Measurements from ENCODE around the gene DNAH14.
"Not testable (repeated sequence)": the region's sequence is repeated elsewhere in the genome, so short reads cannot be mapped to it uniquely, and the experiment has no call there.

DNA sequence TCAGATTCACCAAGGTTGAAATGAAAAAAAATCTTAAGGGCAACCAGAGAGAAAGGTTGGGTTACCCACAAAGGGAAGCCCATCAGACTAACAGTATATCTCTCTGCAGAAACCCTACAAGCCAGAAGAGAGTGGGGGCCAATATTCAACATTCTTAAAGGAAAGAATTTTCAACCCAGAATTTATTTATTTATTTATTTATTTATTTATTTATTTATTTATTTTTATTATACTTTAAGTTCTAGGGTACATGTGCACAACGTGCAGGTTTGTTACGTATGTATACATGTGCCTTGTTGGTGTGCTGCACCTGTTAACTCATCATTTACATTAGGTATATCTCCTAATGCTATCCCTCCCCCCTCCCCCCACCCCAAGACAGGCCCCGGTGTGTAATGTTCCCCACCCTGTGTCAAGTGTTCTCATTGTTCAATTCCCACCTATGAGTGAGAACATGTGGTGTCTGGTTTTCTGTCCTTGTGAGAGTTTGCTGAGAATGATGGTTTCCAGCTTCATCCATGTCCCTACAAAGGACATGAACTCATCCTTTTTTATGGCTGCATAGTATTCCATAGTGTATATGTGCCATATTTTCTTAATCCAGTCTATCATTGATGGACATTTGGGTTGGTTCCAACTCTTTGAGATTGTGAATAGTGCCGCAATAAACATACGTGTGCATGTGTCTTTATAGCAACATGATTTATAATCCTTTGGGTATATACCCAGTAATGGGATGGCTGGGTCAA is 282.4 kb downstream of the DNAH14 start:
- TF ChIP-seq, protein P1, sequence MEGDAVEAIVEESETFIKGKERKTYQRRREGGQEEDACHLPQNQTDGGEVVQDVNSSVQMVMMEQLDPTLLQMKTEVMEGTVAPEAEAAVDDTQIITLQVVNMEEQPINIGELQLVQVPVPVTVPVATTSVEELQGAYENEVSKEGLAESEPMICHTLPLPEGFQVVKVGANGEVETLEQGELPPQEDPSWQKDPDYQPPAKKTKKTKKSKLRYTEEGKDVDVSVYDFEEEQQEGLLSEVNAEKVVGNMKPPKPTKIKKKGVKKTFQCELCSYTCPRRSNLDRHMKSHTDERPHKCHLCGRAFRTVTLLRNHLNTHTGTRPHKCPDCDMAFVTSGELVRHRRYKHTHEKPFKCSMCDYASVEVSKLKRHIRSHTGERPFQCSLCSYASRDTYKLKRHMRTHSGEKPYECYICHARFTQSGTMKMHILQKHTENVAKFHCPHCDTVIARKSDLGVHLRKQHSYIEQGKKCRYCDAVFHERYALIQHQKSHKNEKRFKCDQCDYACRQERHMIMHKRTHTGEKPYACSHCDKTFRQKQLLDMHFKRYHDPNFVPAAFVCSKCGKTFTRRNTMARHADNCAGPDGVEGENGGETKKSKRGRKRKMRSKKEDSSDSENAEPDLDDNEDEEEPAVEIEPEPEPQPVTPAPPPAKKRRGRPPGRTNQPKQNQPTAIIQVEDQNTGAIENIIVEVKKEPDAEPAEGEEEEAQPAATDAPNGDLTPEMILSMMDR (optimal IDR thresholded peaks at IDR 0.05 in 1 of 3, IDR thresholded peaks at IDR 0.05 in 1 of 3, conservative IDR thresholded peaks at IDR 0.05 in 1 of 3; ENCODE audit: extremely low read depth in 1 of 3, insufficient read depth in 2 of 3, low read length in 3 of 3) = not testable (repeated sequence)
- TF ChIP-seq EZH2 (IDR thresholded peaks at IDR 0.05; ENCODE audit: low read length) = not testable (repeated sequence)
